ENCODE measurements around the gene PCDHA12.
A peak's percentile ranks its signal among the peaks of the same experiment; 100 is the strongest.
"Not testable (repeated sequence)": the region's sequence is repeated elsewhere in the genome, so short reads cannot be mapped to it uniquely, and the experiment has no call there.

The PCDHA12 gene

DNA sequence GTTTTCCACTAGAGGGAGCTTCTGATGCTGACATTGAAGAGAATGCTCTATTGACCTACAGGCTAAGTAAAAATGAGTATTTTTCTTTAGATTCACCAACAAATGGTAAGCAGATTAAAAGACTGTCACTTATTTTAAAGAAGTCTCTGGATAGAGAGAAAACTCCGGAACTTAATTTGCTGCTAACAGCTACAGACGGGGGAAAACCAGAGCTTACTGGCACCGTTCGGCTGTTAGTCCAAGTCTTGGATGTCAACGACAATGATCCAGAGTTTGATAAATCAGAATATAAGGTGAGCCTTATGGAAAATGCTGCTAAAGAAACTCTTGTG, 5.6 kb upstream of the PCDHA12 start:
- no peaks in the 10 kb centered on the region for H3K36me3 ChIP-seq (ENCODE audit: control insufficient read depth in 1 of 2, insufficient read depth in 2 of 2, low read length in 2 of 2)
- peaks cover 0 to 26% of the 10 kb centered on the region in 2 donors for H3K9me3 ChIP-seq (ENCODE audit: control insufficient read depth in 1 of 2, low read length in 2 of 2)
- peak overlapping the region in 1 of 2 donors; percentile 56 for H3K4me3 ChIP-seq (ENCODE audit: low read depth in 1 of 2, low read length in 2 of 2)
- H3K27me3 ChIP-seq (ENCODE audit: low read depth, low read length) = no peaks in the 10 kb centered on the region
- no peak overlapping the region for H3K27ac ChIP-seq (ENCODE audit: low read length)
- no peaks in the 10 kb centered on the region for H3K4me1 ChIP-seq (ENCODE audit: control insufficient read depth in 1 of 2, insufficient read depth in 2 of 2, low read length in 2 of 2)

DNA sequence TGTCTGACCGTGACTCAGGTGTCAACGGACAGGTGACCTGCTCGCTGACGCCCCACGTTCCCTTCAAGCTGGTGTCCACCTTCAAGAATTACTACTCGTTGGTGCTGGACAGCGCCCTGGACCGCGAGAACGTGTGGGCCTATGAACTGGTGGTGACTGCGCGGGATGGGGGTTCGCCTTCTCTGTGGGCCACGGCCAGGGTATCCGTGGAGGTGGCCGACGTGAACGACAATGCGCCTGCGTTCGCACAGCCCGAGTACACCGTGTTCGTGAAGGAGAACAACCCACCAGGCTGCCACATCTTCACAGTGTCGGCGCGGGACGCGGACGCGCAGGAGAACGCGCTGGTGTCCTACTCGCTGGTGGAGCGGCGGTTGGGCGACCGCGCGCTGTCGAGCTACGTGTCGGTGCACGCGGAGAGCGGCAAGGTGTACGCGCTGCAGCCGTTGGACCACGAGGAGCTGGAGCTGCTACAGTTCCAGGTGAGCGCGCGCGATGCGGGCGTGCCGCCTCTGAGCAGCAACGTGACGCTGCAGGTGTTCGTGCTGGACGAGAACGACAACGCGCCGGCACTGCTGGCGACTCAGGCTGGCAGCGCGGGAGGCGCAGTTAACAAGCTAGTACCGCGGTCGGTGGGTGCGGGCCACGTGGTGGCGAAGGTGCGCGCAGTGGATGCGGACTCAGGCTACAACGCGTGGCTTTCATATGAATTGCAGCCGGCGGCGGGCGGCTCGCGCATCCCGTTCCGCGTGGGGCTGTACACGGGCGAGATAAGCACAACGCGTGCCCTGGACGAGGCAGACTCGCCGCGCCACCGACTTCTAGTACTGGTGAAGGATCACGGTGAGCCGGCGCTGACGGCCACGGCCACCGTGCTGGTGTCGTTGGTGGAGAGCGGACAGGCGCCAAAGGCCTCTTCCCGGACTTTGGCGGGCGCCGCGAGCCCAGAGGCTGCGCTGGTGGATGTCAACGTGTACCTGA, 4.6 kb upstream of the PCDHA12 start:
- H3K4me1 ChIP-seq (ENCODE audit: control insufficient read depth in 1 of 2, insufficient read depth in 2 of 2, low read length in 2 of 2) = no peaks in the 10 kb centered on the region
- no peaks in the 10 kb centered on the region for H3K36me3 ChIP-seq (ENCODE audit: control insufficient read depth in 1 of 2, insufficient read depth in 2 of 2, low read length in 2 of 2)
- H3K27me3 ChIP-seq (ENCODE audit: low read depth, low read length) = no peaks in the 10 kb centered on the region
- peak overlapping the region in 1 of 2 donors; percentile 25 for H3K4me3 ChIP-seq (ENCODE audit: low read depth in 1 of 2, low read length in 2 of 2)
- H3K27ac ChIP-seq (ENCODE audit: low read length) = no peak overlapping the region
- H3K9me3 ChIP-seq (ENCODE audit: control insufficient read depth in 1 of 2, low read length in 2 of 2) = peaks cover 0 to 32% of the 10 kb centered on the region in 2 donors

DNA sequence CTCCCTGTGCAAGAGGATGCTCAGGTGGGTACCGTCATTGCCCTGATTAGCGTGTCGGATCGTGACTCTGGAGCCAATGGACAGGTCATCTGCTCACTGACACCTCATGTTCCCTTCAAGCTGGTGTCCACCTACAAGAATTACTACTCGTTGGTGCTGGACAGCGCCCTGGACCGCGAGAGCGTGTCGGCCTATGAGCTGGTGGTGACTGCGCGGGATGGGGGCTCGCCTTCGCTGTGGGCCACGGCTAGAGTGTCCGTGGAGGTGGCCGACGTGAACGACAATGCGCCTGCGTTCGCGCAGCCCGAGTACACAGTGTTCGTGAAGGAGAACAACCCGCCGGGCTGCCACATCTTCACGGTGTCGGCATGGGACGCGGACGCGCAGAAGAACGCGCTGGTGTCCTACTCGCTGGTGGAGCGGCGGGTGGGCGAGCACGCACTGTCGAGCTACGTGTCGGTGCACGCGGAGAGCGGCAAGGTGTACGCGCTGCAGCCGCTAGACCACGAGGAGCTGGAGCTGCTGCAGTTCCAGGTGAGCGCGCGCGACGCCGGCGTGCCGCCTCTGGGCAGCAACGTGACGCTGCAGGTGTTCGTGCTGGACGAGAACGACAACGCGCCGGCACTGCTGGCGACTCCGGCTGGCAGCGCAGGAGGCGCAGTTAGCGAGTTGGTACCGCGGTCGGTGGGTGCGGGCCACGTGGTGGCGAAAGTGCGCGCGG, 1.6 kb downstream of the PCDHA12 start:
- not testable (repeated sequence) for H3K36me3 ChIP-seq (ENCODE audit: control insufficient read depth in 1 of 2, insufficient read depth in 2 of 2, low read length in 2 of 2); H3K27ac ChIP-seq (ENCODE audit: low read length); H3K4me1 ChIP-seq (ENCODE audit: control insufficient read depth in 1 of 2, insufficient read depth in 2 of 2, low read length in 2 of 2); H3K27me3 ChIP-seq (ENCODE audit: low read depth, low read length)
- Histone ChIP-seq H3K4me3 (ENCODE audit: low read depth in 1 of 2, low read length in 2 of 2) (peak overlapping the region in 1 of 2 donors; percentile 30), H3K9me3 (ENCODE audit: control insufficient read depth in 1 of 2, low read length in 2 of 2) (peaks cover 7 to 26% of the 10 kb centered on the region in 2 donors)

DNA sequence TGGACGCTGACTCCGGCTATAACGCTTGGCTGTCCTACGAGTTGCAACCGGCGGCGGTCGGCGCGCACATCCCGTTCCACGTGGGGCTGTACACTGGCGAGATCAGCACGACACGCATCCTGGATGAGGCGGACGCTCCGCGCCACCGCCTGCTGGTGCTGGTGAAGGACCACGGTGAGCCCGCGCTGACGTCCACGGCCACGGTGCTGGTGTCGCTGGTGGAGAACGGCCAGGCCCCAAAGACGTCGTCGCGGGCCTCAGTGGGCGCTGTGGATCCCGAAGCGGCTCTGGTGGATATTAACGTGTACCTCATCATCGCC, 2.1 kb downstream of the PCDHA12 start:
- no peaks in the 10 kb centered on the region for H3K36me3 ChIP-seq (ENCODE audit: control insufficient read depth in 1 of 2, insufficient read depth in 2 of 2, low read length in 2 of 2)
- no peaks in the 10 kb centered on the region for H3K27me3 ChIP-seq (ENCODE audit: low read depth, low read length)
- no peak overlapping the region for H3K27ac ChIP-seq (ENCODE audit: low read length)
- H3K4me1 ChIP-seq (ENCODE audit: control insufficient read depth in 1 of 2, insufficient read depth in 2 of 2, low read length in 2 of 2) = peaks cover 0 to 3% of the 10 kb centered on the region in 2 donors
- H3K9me3 ChIP-seq (ENCODE audit: control insufficient read depth in 1 of 2, low read length in 2 of 2) = peaks cover 7 to 31% of the 10 kb centered on the region in 2 donors
- no peak overlapping the region for H3K4me3 ChIP-seq (ENCODE audit: low read depth in 1 of 2, low read length in 2 of 2)

DNA sequence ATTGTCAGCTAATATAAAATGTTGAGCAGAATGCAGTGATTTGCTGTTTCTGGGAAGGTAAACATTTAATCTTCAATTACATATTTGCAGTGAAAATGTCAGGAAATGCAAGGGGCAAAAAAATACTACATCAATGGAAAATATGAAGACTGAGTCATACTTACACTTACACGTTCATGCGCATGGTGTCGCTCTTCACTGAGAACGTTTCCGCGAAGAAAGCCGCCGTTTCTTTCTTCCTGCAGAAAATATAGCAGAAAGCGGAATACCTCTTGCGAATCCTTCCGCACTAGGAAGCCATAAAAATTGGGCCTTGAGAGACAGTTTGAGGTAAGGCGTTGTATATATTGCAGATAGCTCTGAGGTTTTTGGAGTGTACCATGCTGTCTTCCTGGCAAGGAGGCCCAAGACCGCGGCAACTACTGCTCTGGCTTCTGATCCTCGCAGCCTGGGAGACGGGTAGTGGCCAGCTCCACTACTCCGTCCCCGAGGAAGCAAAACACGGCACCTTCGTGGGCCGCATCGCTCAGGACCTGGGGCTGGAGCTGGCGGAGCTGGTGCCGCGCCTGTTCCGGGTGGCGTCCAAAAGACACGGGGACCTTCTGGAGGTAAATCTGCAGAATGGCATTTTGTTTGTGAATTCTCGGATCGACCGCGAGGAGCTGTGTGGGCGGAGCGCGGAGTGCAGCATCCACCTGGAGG, 6.9 kb downstream of the PCDHA12 start, which contains the start of gene PCDHA13:
Gene PCDHA13 (plus strand): TSS at position 236 of the 702 bp plus-strand sequence. CDS start 145 bp downstream, at position 381.
- peaks cover 5 to 32% of the 10 kb centered on the region in 2 donors for H3K9me3 ChIP-seq (ENCODE audit: control insufficient read depth in 1 of 2, low read length in 2 of 2)

DNA sequence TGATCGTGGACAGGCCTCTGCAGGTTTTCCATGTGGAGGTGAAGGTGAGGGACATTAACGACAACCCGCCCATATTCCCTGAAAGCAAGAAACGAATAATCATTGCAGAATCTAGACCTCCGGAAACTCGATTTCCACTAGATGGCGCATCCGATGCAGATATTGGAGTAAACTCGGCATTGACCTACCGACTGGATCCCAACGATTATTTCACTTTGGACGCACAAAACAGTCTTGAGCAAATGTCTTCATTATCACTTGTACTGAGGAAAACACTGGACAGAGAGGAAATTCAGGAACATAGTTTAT, 7.4 kb downstream of the PCDHA12 start:
- H3K27me3 ChIP-seq (ENCODE audit: low read depth, low read length) = no peaks in the 10 kb centered on the region
- peaks cover 5 to 27% of the 10 kb centered on the region in 2 donors for H3K9me3 ChIP-seq (ENCODE audit: control insufficient read depth in 1 of 2, low read length in 2 of 2)
- no peaks in the 10 kb centered on the region for H3K36me3 ChIP-seq (ENCODE audit: control insufficient read depth in 1 of 2, insufficient read depth in 2 of 2, low read length in 2 of 2)
- no peak overlapping the region for H3K27ac ChIP-seq (ENCODE audit: low read length)
- H3K4me3 ChIP-seq (ENCODE audit: low read depth in 1 of 2, low read length in 2 of 2) = peak overlapping the region in 1 of 2 donors; percentile 48
- peaks cover 0 to 3% of the 10 kb centered on the region in 2 donors for H3K4me1 ChIP-seq (ENCODE audit: control insufficient read depth in 1 of 2, insufficient read depth in 2 of 2, low read length in 2 of 2)

More for the DNA sequence above, 6.9 kb downstream of the PCDHA12 start, which contains the start of gene PCDHA13:
- Histone ChIP-seq H3K27ac (ENCODE audit: low read length) (no peak within 1 kb of the TSS), H3K36me3 (ENCODE audit: control insufficient read depth in 1 of 2, insufficient read depth in 2 of 2, low read length in 2 of 2) (no peaks in the 10 kb centered on the region), H3K4me1 (ENCODE audit: control insufficient read depth in 1 of 2, insufficient read depth in 2 of 2, low read length in 2 of 2) (peaks cover 0 to 3% of the 10 kb centered on the region in 2 donors), H3K27me3 (ENCODE audit: low read depth, low read length) (no peaks in the 10 kb centered on the region), H3K4me3 (ENCODE audit: low read depth in 1 of 2, low read length in 2 of 2) (peak within 1 kb of the TSS; percentile 7 to 48)

DNA sequence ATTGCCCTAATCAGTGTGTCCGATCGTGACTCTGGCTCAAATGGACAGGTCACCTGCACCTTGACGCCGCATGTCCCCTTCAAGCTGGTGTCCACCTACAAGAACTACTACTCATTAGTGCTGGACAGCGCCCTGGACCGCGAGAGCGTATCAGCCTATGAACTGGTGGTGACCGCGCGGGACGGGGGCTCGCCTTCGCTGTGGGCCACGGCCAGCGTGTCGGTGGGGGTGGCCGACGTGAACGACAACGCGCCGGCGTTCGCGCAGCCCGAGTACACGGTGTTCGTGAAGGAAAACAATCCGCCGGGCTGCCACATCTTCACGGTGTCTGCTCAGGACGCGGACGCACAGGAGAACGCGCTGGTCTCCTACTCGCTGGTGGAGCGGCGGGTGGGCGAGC, 8.3 kb downstream of the PCDHA12 start:
- no peaks in the 10 kb centered on the region for H3K36me3 ChIP-seq (ENCODE audit: control insufficient read depth in 1 of 2, insufficient read depth in 2 of 2, low read length in 2 of 2)
- H3K27ac ChIP-seq (ENCODE audit: low read length) = no peak overlapping the region
- peaks cover 0 to 3% of the 10 kb centered on the region in 2 donors for H3K4me1 ChIP-seq (ENCODE audit: control insufficient read depth in 1 of 2, insufficient read depth in 2 of 2, low read length in 2 of 2)
- peak overlapping the region in 1 of 2 donors; percentile 19 for H3K4me3 ChIP-seq (ENCODE audit: low read depth in 1 of 2, low read length in 2 of 2)
- peaks cover 5 to 25% of the 10 kb centered on the region in 2 donors for H3K9me3 ChIP-seq (ENCODE audit: control insufficient read depth in 1 of 2, low read length in 2 of 2)
- no peaks in the 10 kb centered on the region for H3K27me3 ChIP-seq (ENCODE audit: low read depth, low read length)

DNA sequence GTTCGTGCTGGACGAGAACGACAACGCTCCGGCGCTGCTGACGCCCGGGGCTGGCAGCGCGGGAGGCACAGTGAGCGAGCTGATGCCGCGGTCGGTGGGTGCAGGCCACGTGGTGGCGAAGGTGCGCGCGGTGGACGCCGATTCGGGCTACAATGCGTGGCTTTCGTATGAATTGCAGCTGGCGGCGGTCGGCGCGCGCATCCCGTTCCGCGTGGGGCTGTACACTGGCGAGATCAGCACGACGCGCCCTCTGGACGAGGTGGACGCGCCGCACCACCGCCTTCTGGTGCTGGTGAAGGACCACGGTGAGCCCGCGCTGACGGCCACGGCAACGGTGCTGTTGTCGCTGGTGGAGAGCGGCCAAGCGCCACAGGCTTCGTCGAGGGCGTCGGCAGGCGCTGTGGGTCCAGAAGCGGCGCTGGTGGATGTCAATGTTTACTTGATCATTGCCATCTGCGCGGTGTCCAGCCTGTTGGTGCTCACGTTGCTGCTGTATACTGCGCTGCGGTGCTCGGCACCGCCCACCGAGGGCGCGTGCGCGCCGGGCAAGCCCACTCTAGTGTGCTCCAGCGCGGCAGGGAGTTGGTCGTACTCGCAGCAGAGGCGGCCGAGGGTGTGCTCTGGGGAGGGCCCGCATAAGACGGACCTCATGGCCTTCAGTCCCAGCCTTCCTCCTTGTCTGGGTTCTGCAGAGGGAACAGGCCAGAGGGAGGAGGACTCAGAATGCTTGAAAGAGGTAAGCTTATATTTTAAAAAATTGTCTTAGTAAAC, 9.0 kb downstream of the PCDHA12 start:
- H3K27me3 ChIP-seq (ENCODE audit: low read depth, low read length) = no peaks in the 10 kb centered on the region
- no peaks in the 10 kb centered on the region for H3K36me3 ChIP-seq (ENCODE audit: control insufficient read depth in 1 of 2, insufficient read depth in 2 of 2, low read length in 2 of 2)
- H3K4me1 ChIP-seq (ENCODE audit: control insufficient read depth in 1 of 2, insufficient read depth in 2 of 2, low read length in 2 of 2) = peaks cover 0 to 3% of the 10 kb centered on the region in 2 donors
- no peak overlapping the region for H3K27ac ChIP-seq (ENCODE audit: low read length)
- H3K4me3 ChIP-seq (ENCODE audit: low read depth in 1 of 2, low read length in 2 of 2) = peak overlapping the region in 1 of 2 donors; percentile 19
- peaks cover 5 to 25% of the 10 kb centered on the region in 2 donors for H3K9me3 ChIP-seq (ENCODE audit: control insufficient read depth in 1 of 2, low read length in 2 of 2)

DNA sequence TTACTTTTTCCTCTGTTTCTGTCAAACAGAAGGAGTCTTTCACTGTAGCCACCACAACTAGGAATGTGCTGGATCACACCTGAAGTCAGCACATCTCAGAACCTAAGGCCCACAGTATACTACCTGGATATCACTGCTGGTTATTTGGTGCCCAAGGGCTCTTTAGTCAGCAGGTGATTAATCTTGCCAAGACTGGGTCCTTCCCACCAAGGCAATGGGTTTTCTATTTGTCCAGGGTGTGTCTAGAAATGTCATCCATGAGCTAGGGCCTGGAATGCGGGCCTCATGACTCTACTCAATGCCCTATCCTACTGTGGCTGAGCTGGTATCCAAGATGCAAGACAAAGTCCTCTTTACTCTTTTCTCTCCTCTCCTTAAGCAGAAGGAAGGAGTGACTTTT, 41.2 kb downstream of the PCDHA12 start:
- no peaks in the 10 kb centered on the region for H3K36me3 ChIP-seq (ENCODE audit: control insufficient read depth in 1 of 2, insufficient read depth in 2 of 2, low read length in 2 of 2)
- no peak overlapping the region for H3K4me3 ChIP-seq (ENCODE audit: low read depth in 1 of 2, low read length in 2 of 2)
- H3K27me3 ChIP-seq (ENCODE audit: low read depth, low read length) = no peaks in the 10 kb centered on the region
- H3K9me3 ChIP-seq (ENCODE audit: control insufficient read depth in 1 of 2, low read length in 2 of 2) = peaks cover 0 to 5% of the 10 kb centered on the region in 2 donors
- no peak overlapping the region for H3K27ac ChIP-seq (ENCODE audit: low read length)
- H3K4me1 ChIP-seq (ENCODE audit: control insufficient read depth in 1 of 2, insufficient read depth in 2 of 2, low read length in 2 of 2) = no peaks in the 10 kb centered on the region

DNA sequence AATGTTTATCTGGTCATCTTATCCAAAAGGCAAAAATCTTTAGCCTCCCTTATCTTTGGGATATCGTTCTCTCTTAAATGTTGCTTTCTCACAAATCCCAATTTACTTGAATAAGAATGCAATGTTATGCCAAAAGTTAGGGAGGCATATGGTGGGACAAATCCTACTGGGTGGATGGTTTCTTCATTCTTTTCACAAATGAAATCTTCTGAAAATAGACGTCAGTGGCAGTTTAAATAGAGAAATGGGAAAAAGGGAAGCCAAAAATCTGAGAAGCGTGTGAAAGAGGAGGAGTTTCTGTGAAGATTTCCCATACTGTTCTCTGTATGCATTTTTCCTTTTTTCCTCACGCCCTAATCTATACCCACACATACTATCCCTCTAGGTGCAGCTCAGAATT, 48.5 kb downstream of the PCDHA12 start:
- no peak overlapping the region for H3K27ac ChIP-seq (ENCODE audit: low read length)
- H3K9me3 ChIP-seq (ENCODE audit: control insufficient read depth in 1 of 2, low read length in 2 of 2) = no peaks in the 10 kb centered on the region
- H3K27me3 ChIP-seq (ENCODE audit: low read depth, low read length) = no peaks in the 10 kb centered on the region
- H3K36me3 ChIP-seq (ENCODE audit: control insufficient read depth in 1 of 2, insufficient read depth in 2 of 2, low read length in 2 of 2) = no peaks in the 10 kb centered on the region
- H3K4me1 ChIP-seq (ENCODE audit: control insufficient read depth in 1 of 2, insufficient read depth in 2 of 2, low read length in 2 of 2) = peaks cover 0 to 19% of the 10 kb centered on the region in 2 donors
- no peak overlapping the region for H3K4me3 ChIP-seq (ENCODE audit: low read depth in 1 of 2, low read length in 2 of 2)
